HEK293T (cell line): Measurements from ENCODE around the gene PIK3R4.

ENCODE experiments used
- ARNT ChIP-seq: fragments of 450-650 bp; IDR thresholded peaks from 2 replicates; pipeline ENCODE4 v1.6.1; 2017; ENCODE audit warnings: mild to moderate bottlenecking
- BHLHE40 ChIP-seq: fragments of 450-650 bp; IDR thresholded peaks from 2 replicates; pipeline ENCODE4 v1.6.1; 2016; ENCODE audit warnings: mild to moderate bottlenecking, moderate library complexity, borderline replicate concordance
- CTBP1 ChIP-seq: fragments of 450-650 bp; IDR thresholded peaks from 2 replicates; pipeline ENCODE4 v1.6.1; 2016; ENCODE audit warnings: borderline replicate concordance
- FOXK2 ChIP-seq: fragments of 450-650 bp; IDR thresholded peaks from 2 replicates; pipeline ENCODE4 v1.6.1; 2016; ENCODE audit warnings: mild to moderate bottlenecking
- FOXM1 ChIP-seq: fragments of 450-650 bp; IDR thresholded peaks from 2 replicates; pipeline ENCODE4 v1.6.1; 2017; ENCODE audit warnings: mild to moderate bottlenecking, borderline replicate concordance
- HDGF ChIP-seq: fragments of 450-650 bp; IDR thresholded peaks from 2 replicates; pipeline ENCODE4 v1.6.1; 2017; ENCODE audit warnings: antibody characterized with exemption, borderline replicate concordance
- LEF1 ChIP-seq: fragments of 450-650 bp; IDR thresholded peaks from 2 replicates; pipeline ENCODE4 v1.6.1; 2017; ENCODE audit warnings: mild to moderate bottlenecking, borderline replicate concordance
- NFRKB ChIP-seq: fragments of 450-650 bp; IDR thresholded peaks from 2 replicates; pipeline ENCODE4 v1.6.1; 2016; ENCODE audit warnings: mild to moderate bottlenecking, moderate library complexity
- SP1 ChIP-seq: fragments of 450-650 bp; IDR thresholded peaks from 2 replicates; pipeline ENCODE4 v1.6.1; 2017
- SUZ12 ChIP-seq: fragments of 450-650 bp; IDR thresholded peaks from 2 replicates; pipeline ENCODE4 v1.6.1; 2016; ENCODE audit warnings: mild to moderate bottlenecking

GRCh38 chr3:130795396-130795795, 48.8 kb upstream of the PIK3R4 start:
- TF ChIP-seq FOXM1, result no peak
- TF ChIP-seq LEF1, result no peak
- TF ChIP-seq SP1, result no peak
- no peak for TF ChIP-seq FOXK2
- TF ChIP-seq BHLHE40, result no peak
- no peak for TF ChIP-seq NFRKB
- TF ChIP-seq HDGF, result no peak
- no peak for TF ChIP-seq SUZ12
- no peak for TF ChIP-seq CTBP1
- no peak for TF ChIP-seq ARNT
